DMS114 treated with DMSO at 0.1 percent for 48 hours (cell line): ENCODE results near the gene ELF2.
"Not testable (repeated sequence)": the region's sequence is repeated elsewhere in the genome, so short reads cannot be mapped to it uniquely, and the experiment has no call there.

Source experiments
- DNase-seq: peaks from one replicate; lab custom pipeline; 2025; ENCODE audit not compliant: unreplicated experiment; lab: John Stamatoyannopoulos, UW

ELF2 gene

DNA sequence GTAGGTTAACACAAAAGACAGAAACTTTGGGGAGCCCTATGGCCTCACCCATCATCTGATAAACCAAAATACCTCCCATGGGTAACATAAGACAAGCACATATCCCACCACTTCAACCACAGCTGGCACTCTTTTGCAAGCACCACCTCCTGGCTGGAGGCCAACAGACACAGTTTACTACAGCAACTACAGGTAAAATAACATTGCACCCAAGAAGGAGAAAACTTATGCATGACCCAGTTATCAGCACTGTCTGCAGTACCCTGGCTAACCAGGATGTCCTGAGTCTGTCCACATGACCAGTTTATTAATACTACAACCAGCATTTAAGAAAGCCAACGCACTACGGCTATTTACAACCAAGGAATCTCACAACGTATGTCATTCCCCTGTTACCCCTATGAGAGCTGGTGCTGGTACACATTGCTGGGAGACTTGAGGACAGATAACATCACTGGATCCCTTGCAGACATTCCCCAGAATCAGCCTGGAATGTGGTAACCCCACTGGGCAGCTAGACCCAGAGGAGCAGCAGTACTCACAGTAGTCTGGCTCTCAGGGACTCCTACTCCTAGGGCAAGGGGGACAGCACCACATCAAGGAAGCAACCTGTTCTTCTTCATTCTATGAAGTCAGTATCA lies 32.0 kb downstream of the ELF2 start:
- no peak for DNase-seq

- DNase-seq: no peak
These were observed 32.7 kb downstream of the ELF2 start for GRCh38 chr4:139144161-139144859.

- no peak for DNase-seq
These were observed 34.0 kb downstream of the ELF2 start for GRCh38 chr4:139142980-139143379.

GRCh38 chr4:139142087-139142486 lies 34.9 kb downstream of the ELF2 start:
- DNase-seq: no peak

DNA sequence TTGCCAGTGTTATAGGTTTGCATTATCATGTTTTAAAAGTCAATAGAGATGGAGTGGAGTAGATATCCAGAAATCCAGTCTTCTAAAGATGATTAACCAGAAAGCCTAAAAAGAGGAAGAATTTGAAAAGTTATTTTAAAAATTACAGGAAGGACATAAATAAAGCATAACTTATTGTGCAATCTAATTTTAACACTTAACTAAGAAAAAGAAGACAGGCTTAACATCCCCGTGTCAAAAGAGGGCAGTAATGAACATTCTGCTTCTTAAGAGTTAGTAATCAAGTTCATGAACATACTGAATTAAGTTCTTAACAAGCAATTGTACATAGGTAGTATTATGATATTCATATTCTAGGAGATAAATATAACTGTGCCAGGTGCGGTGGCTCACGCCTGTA lies 39.3 kb downstream of the ELF2 start:
- DNase-seq: no peak

DNA sequence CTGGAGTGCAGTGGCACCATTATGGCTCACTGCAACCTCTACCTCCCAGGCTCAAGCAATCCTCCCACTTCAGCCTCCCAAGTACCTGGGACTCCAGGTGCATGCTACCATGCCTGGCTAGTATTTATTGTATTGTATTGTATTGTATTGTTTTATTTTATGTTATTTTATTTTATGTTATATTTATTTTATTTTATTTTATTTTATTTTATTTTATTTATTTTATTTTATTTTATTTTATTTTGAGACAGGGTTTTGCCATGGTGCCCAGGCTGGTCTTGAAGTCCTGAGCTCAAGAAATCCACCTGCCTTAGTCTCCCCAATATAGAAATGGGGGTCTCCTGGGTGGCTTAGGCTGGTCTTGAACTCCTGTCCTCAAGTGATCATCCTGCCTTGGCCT lies 42.6 kb downstream of the ELF2 start:
- DNase-seq: no peak

DNA sequence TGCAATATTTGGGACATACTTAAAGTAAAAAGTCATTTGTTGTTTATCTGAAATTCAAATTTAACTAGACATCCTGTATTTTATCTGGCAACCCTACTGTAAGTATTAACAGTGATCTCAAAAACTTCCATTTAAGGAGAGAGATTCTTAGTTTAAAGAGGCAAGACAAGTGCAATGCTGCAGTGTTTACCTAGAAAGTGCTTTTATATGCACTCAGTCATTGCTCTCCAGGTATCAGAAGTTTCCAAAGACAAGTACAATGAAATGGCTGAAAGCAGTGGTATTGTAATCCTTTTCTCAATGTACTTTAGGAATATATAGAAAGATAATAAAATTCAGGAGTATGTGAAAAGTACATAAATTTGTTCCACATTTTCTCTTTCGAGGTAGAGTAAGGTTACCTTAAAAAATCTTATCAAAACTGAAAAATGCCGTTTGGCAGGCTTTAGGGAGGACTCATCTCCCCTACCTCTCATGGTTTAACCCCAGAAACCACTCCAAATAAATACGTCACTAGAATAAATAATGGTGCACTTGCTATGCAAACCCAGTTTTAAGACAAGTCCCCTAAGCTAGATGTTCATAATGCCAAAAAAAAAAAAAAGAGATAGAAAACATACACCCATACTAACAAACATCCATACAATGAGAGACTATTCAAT lies 45.7 kb downstream of the ELF2 start:
- DNase-seq: no peak

GRCh38 chr4:139129206-139129605 lies 47.8 kb downstream of the ELF2 start:
- no peak for DNase-seq

- DNase-seq: no peak
These were observed 50.1 kb downstream of the ELF2 start for GRCh38 chr4:139126898-139127297.

- DNase-seq: no peak
These were observed 53.1 kb downstream of the ELF2 start for GRCh38 chr4:139123910-139124309.

DNA sequence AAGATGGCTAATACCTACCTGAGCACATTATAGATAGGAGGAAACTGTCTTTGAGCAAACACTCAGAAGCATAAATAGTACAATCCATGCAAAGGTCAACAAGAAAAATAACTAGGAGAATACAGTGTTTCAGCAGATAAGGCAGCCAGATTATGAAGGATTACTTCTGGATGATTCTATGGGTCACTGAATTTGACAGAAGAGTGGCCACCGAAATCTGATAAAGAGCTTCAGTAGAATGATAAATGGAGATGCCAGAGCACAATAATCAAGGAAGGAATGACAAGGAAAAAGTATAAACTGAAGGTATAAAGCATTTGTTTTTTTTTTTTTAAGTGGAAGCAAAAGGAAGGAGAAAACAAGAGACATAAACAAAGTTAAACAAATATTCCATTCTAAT lies 58.7 kb downstream of the ELF2 start:
- DNase-seq: no peak

GRCh38 chr4:139115226-139115625 lies 61.8 kb downstream of the ELF2 start:
- DNase-seq: no peak

DNA sequence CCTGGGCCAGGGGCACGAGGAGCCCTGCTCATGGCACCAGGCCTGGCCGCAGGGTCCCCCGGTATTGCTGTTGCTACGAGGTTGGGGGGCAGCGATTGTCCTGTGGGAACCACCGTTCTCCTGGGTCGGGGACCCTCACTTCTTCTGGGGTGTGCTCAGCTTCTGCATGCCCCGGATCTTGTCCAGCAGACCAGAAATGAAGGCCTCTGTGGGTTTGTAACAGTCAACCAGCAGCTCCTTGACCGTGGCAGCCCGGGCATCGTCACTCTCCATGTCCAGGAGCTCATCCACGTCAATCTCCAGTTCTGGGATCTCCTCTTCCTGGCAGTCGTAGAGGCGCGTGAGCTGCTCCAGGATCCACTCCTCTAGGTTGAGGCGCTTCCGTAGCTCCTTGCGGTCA lies 62.2 kb downstream of the ELF2 start:
- DNase-seq: not testable (repeated sequence)

DNA sequence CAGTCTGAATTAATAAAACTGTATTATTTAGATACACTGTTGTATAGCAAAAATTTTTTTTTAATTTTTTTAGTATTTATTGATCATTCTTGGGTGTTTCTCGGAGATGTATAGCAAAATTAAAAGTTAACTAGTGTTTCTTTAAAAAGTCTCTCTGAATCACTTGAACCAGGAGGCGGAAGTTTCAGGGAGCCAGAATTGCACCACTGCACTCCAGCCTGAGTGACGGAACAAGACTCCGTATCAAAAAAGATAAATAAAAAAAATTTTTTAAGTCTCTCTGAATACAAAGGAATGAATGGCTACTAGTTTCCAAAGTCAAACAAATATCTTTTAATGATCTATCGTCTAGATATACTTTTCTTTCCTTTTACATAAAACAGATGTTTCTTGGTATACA lies 64.4 kb downstream of the ELF2 start:
- DNase-seq: no peak

DNA sequence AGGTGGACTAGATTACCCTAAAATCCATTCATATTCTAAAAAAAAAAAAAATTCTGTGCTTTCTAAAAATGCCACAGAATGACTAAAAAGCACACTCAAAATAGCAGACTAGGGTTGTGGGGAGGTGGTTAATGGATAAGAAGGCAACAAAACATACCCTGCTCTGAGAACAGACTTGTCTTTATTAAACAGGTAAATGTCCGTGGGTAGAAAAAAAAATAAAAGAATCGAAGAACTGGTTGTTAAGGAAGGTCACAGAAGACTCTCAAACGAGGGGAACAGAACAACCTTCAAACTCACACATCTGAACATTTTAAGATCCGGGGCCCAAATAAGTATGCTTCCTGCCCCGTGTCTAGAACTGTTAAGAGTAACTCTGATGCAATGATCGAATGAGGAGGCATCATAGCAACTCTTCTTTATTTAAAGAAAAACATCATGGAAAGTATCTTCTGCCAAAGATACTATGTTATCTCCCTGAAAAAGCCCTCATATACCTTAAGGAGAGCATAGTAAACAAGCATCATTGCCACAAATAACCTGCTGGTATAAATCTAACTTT lies 68.4 kb downstream of the ELF2 start:
- DNase-seq: no peak

DNA sequence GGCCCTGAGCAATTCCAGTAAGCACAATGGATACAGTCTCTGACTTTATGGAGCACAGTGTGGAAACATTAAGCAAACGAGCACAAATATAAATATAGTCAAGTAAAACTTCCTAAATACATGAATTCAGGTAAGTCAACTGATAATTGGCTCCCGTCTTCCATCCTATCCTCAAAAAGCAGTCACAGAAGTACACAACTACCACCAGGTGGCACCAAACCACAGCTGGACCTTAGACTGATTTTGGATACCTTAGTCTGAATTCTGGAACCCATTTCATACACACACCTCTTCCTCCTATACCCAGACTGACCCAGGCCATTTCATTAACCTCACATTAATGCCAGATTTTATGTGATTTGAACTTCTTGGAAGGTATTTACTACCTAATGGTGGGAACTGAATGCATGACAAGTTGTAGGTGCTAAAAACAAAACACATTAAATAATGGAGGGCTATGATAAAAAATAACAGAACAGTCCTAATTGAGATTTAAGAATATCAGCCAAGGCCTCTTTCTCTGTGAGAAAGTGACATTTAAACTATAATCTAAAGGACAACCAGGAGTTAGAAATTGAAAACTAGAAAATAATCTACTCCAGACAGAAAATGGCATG lies 77.5 kb downstream of the ELF2 start:
- DNase-seq: peak; percentile 58

GRCh38 chr4:139092271-139092670 lies 84.7 kb downstream of the ELF2 start:
- no peak for DNase-seq

DNA sequence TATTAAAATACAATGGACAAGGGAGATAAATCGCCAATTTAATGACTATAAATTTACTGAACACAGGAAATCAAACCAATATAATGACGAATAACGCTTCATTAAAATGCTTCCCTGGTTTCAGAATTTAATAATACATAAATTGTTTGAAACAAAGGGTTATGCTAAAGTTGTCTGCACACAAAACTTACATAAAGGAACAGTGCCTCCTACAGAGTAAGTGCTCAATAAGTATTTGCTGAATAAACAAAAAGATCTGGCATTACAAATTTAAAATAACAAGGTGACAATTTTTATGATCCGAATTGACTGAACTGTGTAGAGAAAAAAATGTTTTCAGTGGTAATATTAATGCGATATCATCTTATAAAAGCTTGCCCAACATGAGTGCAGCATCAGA lies 91.9 kb downstream of the ELF2 start:
- DNase-seq: no peak

DNA sequence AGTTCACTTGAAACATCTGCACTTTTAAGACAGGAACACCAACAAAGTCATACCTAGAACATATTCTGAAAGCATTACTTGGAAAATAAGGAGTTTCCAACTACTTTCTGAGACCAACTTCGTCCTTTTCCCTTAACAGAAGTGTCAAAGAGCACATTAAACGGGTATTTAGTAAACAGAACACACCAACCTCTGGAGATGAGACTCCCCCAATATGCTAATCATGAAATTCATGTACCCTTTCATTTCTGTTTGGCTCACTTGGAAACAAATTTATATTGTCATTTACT lies 92.3 kb downstream of the ELF2 start:
- DNase-seq: no peak

- peak; percentile 71 for DNase-seq
These were observed 92.8 kb downstream of the ELF2 start for GRCh38 chr4:139083956-139084803.

- DNase-seq: peak; percentile 36
These were observed 93.4 kb downstream of the ELF2 start for GRCh38 chr4:139083607-139083955.
